Spleen (tissue), 7 donors: ENCODE data around the gene GRIK4.

Source experiments
- POLR2A ChIP-seq, 3 donors: fragments of 450-650 bp; IDR thresholded peaks; one replicate each; pipeline ENCODE4 v1.5.1; 2017; ENCODE audit warnings: antibody characterized with exemption in 3 of 3, mild to moderate bottlenecking in 1 of 3
- POLR2AphosphoS5 ChIP-seq, 3 donors: sonication (generic); formaldehyde crosslinking; IDR thresholded peaks; one replicate each; pipeline ENCODE4 v1.5.1; 2017; ENCODE audit warnings: antibody characterized with exemption in 3 of 3
- TF ChIP-seq, protein P1 (sequence below), 11 experiments: fragments of 200-600 bp in 7 of 11; fragments of 450-650 bp in 4 of 11; sonication (generic) in 4 of 11; IDR thresholded peaks in 8 of 11; conservative IDR thresholded peaks in 3 of 11; 1 replicate in 7 of 11; 2 replicates in 4 of 11; pipeline versions ENCODE4 v1.4.0 to v1.8.0; 2016 to 2021; ENCODE audit warnings: antibody characterized with exemption in 11 of 11, inconsistent platforms in 4 of 11, mild to moderate bottlenecking in 1 of 11
- donor health status: DM: no; HTN: no; CAD: no; lungs with moderate emphysema.
- donor health status: DM: no; HTN: no; CAD: no.
- donor health status: DM: no; HTN: no; CAD: no.

- TF ChIP-seq, protein P1, sequence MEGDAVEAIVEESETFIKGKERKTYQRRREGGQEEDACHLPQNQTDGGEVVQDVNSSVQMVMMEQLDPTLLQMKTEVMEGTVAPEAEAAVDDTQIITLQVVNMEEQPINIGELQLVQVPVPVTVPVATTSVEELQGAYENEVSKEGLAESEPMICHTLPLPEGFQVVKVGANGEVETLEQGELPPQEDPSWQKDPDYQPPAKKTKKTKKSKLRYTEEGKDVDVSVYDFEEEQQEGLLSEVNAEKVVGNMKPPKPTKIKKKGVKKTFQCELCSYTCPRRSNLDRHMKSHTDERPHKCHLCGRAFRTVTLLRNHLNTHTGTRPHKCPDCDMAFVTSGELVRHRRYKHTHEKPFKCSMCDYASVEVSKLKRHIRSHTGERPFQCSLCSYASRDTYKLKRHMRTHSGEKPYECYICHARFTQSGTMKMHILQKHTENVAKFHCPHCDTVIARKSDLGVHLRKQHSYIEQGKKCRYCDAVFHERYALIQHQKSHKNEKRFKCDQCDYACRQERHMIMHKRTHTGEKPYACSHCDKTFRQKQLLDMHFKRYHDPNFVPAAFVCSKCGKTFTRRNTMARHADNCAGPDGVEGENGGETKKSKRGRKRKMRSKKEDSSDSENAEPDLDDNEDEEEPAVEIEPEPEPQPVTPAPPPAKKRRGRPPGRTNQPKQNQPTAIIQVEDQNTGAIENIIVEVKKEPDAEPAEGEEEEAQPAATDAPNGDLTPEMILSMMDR (IDR thresholded peaks at IDR 0.05 in 8 of 11, conservative IDR thresholded peaks at IDR 0.05 in 3 of 11): no peak
- no peak for TF ChIP-seq POLR2AphosphoS5 (IDR thresholded peaks at IDR 0.05)
- no peak for TF ChIP-seq POLR2A (IDR thresholded peaks at IDR 0.05)
These were observed 207.8 kb downstream of the GRIK4 start for GRCh38 chr11:120719348-120719747.
